Keratinocyte (primary cell): ENCODE measurements around the gene MTM1. TPM values are rescaled to one million over a fixed set of nuclear protein-coding genes. Genes with fewer than 3 reads are reported as not detected.

Experiments
- DNase-seq: peaks from one replicate; pipeline ENCODE4 v3.0.0-alpha.2; 2011; ENCODE audit warnings: low read depth, missing footprints, low spot score
- FAIRE-seq: peaks from 2 replicates; lab custom pipeline; 2011; peaks lifted over from hg19 to GRCh38; lab: Jason Lieb, UNC
- H2AFZ ChIP-seq: 2 replicates; pipeline ENCODE4 v1.6.0; 2012; ENCODE audit warnings: low read length, control low read depth, inconsistent platforms; ENCODE audit not compliant: control insufficient read depth
- H3K27ac ChIP-seq: 2 replicates; pipeline ENCODE4 v1.5.1; 2011; ENCODE audit warnings: low read length; ENCODE audit not compliant: control insufficient read depth, insufficient read depth
- H3K27me3 ChIP-seq: 3 replicates; pipeline ENCODE4 v1.6.0; 2011; ENCODE audit warnings: low read length; ENCODE audit not compliant: control insufficient read depth, insufficient read depth; ENCODE audit errors: extremely low read depth
- H3K36me3 ChIP-seq, 2 experiments: 2 replicates in 1 of 2; 3 replicates in 1 of 2; pipeline ENCODE4 v1.5.1; 2011; ENCODE audit warnings: low read length in 2 of 2, mild to moderate bottlenecking in 1 of 2; ENCODE audit not compliant: control insufficient read depth in 2 of 2, insufficient read depth in 2 of 2; ENCODE audit errors: extremely low read depth in 1 of 2
- H3K4me1 ChIP-seq: 3 replicates; pipeline ENCODE4 v1.5.1; 2011; ENCODE audit warnings: low read length; ENCODE audit not compliant: control insufficient read depth, insufficient read depth; ENCODE audit errors: extremely low read depth
- H3K4me2 ChIP-seq: 3 replicates; pipeline ENCODE4 v1.6.0; 2011; ENCODE audit warnings: low read depth, low read length; ENCODE audit not compliant: control insufficient read depth, insufficient read depth; ENCODE audit errors: extremely low read depth
- H3K4me3 ChIP-seq, 3 experiments: fragments of 200-600 bp in 1 of 3; sonication (generic) in 1 of 3; 2 replicates in 2 of 3; 3 replicates in 1 of 3; pipeline ENCODE4 v1.5.1; 2011 to 2016; ENCODE audit warnings: low read length in 3 of 3, mild to moderate bottlenecking in 3 of 3, control low read depth in 2 of 3, inconsistent platforms in 1 of 3, low read depth in 1 of 3, mixed read lengths in 1 of 3, mixed run types in 1 of 3, moderate library complexity in 1 of 3; ENCODE audit not compliant: control insufficient read depth in 2 of 3, insufficient read depth in 2 of 3; ENCODE audit errors: extremely low read depth in 1 of 3
- H3K79me2 ChIP-seq: 2 replicates; pipeline ENCODE4 v1.6.0; 2012; ENCODE audit warnings: low read length; ENCODE audit not compliant: control insufficient read depth, insufficient read depth
- H3K9ac ChIP-seq: 3 replicates; pipeline ENCODE4 v1.6.0; 2011; ENCODE audit warnings: low read length; ENCODE audit not compliant: control insufficient read depth, insufficient read depth; ENCODE audit errors: extremely low read depth
- H3K9me1 ChIP-seq: 3 replicates; pipeline ENCODE4 v1.6.0; 2011; ENCODE audit warnings: low read length; ENCODE audit not compliant: control insufficient read depth, insufficient read depth; ENCODE audit errors: extremely low read depth
- H3K9me3 ChIP-seq: 2 replicates; pipeline ENCODE4 v1.5.1; 2012; ENCODE audit warnings: low read depth, low read length; ENCODE audit not compliant: control insufficient read depth
- H4K20me1 ChIP-seq: 3 replicates; pipeline ENCODE4 v1.6.0; 2011; ENCODE audit warnings: low read length; ENCODE audit not compliant: control insufficient read depth, insufficient read depth; ENCODE audit errors: extremely low read depth
- EZH2 ChIP-seq: IDR thresholded peaks from one replicate; pipeline ENCODE4 v1.6.1; 2012; ENCODE audit warnings: inconsistent platforms, mild to moderate bottlenecking, low read length, moderate library complexity
- dilution Hi-C: fragments of 300-500 bp; cut with MboI; formaldehyde crosslinking; loops from one replicate; pipeline ENCODE4 v1.7.0; 2020; ENCODE audit warnings: low sequenced_read_pairs; ENCODE audit not compliant: extremely low pct_ligation_motif_present
- polyA plus RNA-seq, 5 experiments: library from polyadenylated mRNA; depleted of rRNA in 3 of 5; stranded (reverse) in 3 of 5; stranded (forward) in 1 of 5; unstranded in 1 of 5; fragments of >200 nt; gene quantifications; 1 replicate in 1 of 5; 2 replicates in 3 of 5; 3 replicates in 1 of 5; pipeline versions ENCODE4 v1.2.1 to v1.2.3, GENCODE V29; 2011 to 2012; ENCODE audit warnings: missing spikeins in 2 of 5, low read depth in 1 of 5, low replicate concordance in 1 of 5
- TF ChIP-seq, protein P1 (sequence below), 3 experiments: IDR thresholded peaks in 1 of 3; conservative IDR thresholded peaks in 1 of 3; optimal IDR thresholded peaks in 1 of 3; 2 replicates in 2 of 3; 3 replicates in 1 of 3; pipeline versions ENCODE3 to v1.5.1; 2011; ENCODE audit warnings: low read length in 3 of 3, mild to moderate bottlenecking in 3 of 3, moderate library complexity in 2 of 3, control low read depth in 1 of 3, inconsistent platforms in 1 of 3; ENCODE audit not compliant: insufficient read depth in 2 of 3; ENCODE audit errors: extremely low read depth in 1 of 3

The MTM1 gene
- polyA plus RNA-seq, 1 donor (not counting 4 experiments of a cell fraction or from before 2014, with no cell fraction given), result 13.9 TPM

DNA sequence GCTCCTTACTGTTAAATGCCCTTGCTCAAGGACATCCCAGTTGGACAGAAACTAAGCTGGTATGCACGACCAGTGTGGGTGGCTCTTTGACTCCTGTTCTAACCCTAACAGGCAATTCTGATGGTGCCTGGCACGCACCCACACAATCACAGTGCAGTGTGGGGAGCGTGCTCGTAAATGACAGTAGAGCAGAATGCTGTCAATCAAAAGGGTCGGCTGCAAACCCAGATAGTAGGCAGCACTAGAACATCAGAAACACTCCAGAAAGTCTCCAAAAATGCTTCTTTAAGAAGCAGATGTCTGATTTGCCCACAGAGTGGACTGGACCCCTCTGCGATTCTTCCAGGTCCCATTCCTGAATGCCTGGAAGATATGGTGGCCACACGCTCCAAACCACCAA lies 37.6 kb upstream of the MTM1 start:
- dilution Hi-C loops, result no loop called here

DNA sequence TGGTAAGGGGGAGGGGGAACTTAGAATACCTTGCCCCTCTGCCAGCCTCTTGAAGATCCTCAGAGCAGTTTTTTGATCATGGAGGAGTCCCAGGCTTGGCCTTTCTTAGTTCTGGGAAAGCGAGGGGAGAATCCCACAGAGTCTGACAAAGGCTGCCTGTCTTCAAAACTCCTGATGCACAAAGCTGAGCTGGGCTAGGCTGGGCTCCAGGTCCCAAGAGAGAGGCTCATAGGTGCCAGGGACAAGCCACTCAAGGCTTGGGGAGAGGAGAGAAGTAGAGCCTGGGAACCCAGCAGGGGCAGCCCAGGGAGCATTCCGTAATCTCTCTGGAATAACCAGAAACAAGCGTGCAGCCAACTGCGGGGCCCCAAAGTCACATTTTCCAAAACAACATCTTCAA lies 37.0 kb upstream of the MTM1 start:
- no peaks in the 10 kb centered on the region for H3K9me3 ChIP-seq
- H3K27ac ChIP-seq, result no peak overlapping the region
- H3K79me2 ChIP-seq, result no peaks in the 10 kb centered on the region
- FAIRE-seq (no peak), DNase-seq (no peak)
- dilution Hi-C loops, result no loop called here
- no peaks in the 10 kb centered on the region for H3K36me3 ChIP-seq
- no peaks in the 10 kb centered on the region for H3K27me3 ChIP-seq
- no peak overlapping the region for H2AFZ ChIP-seq
- H3K9me1 ChIP-seq, result no peaks in the 10 kb centered on the region
- no peak overlapping the region for H3K4me3 ChIP-seq
- no peaks in the 10 kb centered on the region for H3K4me1 ChIP-seq
- no peaks in the 10 kb centered on the region for H4K20me1 ChIP-seq
- H3K9ac ChIP-seq, result no peak overlapping the region
- H3K4me2 ChIP-seq, result no peak overlapping the region
- TF ChIP-seq EZH2, result no peak
- TF ChIP-seq, protein P1, sequence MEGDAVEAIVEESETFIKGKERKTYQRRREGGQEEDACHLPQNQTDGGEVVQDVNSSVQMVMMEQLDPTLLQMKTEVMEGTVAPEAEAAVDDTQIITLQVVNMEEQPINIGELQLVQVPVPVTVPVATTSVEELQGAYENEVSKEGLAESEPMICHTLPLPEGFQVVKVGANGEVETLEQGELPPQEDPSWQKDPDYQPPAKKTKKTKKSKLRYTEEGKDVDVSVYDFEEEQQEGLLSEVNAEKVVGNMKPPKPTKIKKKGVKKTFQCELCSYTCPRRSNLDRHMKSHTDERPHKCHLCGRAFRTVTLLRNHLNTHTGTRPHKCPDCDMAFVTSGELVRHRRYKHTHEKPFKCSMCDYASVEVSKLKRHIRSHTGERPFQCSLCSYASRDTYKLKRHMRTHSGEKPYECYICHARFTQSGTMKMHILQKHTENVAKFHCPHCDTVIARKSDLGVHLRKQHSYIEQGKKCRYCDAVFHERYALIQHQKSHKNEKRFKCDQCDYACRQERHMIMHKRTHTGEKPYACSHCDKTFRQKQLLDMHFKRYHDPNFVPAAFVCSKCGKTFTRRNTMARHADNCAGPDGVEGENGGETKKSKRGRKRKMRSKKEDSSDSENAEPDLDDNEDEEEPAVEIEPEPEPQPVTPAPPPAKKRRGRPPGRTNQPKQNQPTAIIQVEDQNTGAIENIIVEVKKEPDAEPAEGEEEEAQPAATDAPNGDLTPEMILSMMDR (optimal IDR thresholded peaks at IDR 0.05 in 1 of 3, IDR thresholded peaks at IDR 0.05 in 1 of 3, conservative IDR thresholded peaks at IDR 0.05 in 1 of 3; ENCODE audit: extremely low read depth in 1 of 3, insufficient read depth in 2 of 3, low read length in 3 of 3), result no peak

More for the DNA sequence above, 37.6 kb upstream of the MTM1 start:
- H3K36me3 ChIP-seq, result no peaks in the 10 kb centered on the region
- no peaks in the 10 kb centered on the region for H3K27me3 ChIP-seq
- no peak overlapping the region for H2AFZ ChIP-seq
- H3K9ac ChIP-seq, result no peak overlapping the region
- no peak for DNase-seq
- no peaks in the 10 kb centered on the region for H3K79me2 ChIP-seq
- no peak overlapping the region for H3K4me3 ChIP-seq
- H3K9me1 ChIP-seq, result no peaks in the 10 kb centered on the region
- no peak overlapping the region for H3K4me2 ChIP-seq
- FAIRE-seq, result no peak
- no peaks in the 10 kb centered on the region for H4K20me1 ChIP-seq
- H3K27ac ChIP-seq, result no peak overlapping the region
- no peak for TF ChIP-seq EZH2
- TF ChIP-seq, protein P1 (optimal IDR thresholded peaks at IDR 0.05 in 1 of 3, IDR thresholded peaks at IDR 0.05 in 1 of 3, conservative IDR thresholded peaks at IDR 0.05 in 1 of 3; ENCODE audit: extremely low read depth in 1 of 3, insufficient read depth in 2 of 3, low read length in 3 of 3), result no peak
- H3K4me1 ChIP-seq, result no peaks in the 10 kb centered on the region
- H3K9me3 ChIP-seq, result no peaks in the 10 kb centered on the region
